ENCODE measurements around the gene ZNF512. TPM values are rescaled to one million over a fixed set of nuclear protein-coding genes. Genes with fewer than 3 reads are reported as not detected.
"Not testable (repeated sequence)": the region's sequence is repeated elsewhere in the genome, so short reads cannot be mapped to it uniquely, and the experiment has no call there.

Gene ZNF512
- total RNA-seq, 2 donors from 2014 or later: 16.8 to 62.5 TPM

DNA sequence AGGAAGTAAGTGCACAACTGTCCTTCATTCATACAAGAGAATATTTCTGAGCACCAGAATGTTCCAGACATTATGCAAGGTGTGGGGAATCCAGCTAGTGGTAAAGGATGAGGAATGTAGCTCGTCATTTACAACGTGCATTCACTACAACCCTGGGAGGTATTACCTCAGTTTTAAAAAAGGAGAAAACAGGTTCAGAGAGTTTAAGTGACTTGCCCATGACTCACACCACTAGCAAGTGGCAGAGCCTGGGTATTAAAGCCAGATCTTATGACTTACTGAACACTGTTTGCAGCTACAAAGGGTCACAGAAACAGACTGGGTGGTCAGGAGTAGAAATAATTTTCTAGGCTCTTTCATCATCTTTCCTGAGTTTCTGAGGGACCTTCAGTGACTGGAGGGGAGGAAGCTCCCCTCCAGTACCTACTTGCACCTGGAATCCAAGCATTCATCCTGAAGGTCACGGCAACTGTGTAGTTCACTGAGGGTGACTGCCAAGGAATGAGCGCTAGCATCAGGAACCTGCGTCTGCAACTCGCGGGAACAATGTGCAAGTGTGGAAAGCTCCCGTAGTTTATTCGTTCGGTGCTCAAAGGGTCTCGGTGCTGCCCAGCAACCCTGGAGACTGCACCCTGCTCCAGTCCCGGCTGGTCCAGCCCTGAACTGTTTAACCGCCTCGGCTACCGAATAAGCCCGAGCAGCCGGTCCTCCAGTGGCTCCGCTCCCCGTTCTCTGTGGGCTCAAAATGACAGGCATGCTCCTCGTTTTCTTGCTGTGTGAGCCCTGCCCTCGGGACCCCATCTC lies 45.3 kb downstream of the ZNF512 start:
- Histone ChIP-seq H3K27ac (peak overlapping the region; percentile 55 to 67), H3K36me3 (no peaks in the 10 kb centered on the region), H3K4me3 (peak overlapping the region; percentile 89), H3K27me3 (replicated peaks; ENCODE audit: insufficient read depth) (no peaks in the 10 kb centered on the region), H3K9me3 (no peaks in the 10 kb centered on the region), H3K4me1 (ENCODE audit: control insufficient read depth in 1 of 2, low read depth in 2 of 2) (peaks cover 0 to 18% of the 10 kb centered on the region in 2 donors)
- no peak for DNase-seq (ENCODE audit: low spot score)
- no peak for ATAC-seq (ENCODE audit: insufficient number of reproducible peaks, low FRiP score, low read depth)
- TF ChIP-seq, protein P1, sequence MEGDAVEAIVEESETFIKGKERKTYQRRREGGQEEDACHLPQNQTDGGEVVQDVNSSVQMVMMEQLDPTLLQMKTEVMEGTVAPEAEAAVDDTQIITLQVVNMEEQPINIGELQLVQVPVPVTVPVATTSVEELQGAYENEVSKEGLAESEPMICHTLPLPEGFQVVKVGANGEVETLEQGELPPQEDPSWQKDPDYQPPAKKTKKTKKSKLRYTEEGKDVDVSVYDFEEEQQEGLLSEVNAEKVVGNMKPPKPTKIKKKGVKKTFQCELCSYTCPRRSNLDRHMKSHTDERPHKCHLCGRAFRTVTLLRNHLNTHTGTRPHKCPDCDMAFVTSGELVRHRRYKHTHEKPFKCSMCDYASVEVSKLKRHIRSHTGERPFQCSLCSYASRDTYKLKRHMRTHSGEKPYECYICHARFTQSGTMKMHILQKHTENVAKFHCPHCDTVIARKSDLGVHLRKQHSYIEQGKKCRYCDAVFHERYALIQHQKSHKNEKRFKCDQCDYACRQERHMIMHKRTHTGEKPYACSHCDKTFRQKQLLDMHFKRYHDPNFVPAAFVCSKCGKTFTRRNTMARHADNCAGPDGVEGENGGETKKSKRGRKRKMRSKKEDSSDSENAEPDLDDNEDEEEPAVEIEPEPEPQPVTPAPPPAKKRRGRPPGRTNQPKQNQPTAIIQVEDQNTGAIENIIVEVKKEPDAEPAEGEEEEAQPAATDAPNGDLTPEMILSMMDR (IDR thresholded peaks at IDR 0.05): no peak

- Histone ChIP-seq H3K9me3 (no peaks in the 10 kb centered on the region), H3K4me1 (ENCODE audit: control insufficient read depth in 1 of 2, low read depth in 2 of 2) (peaks cover 0 to 18% of the 10 kb centered on the region in 2 donors), H3K27ac (peak within 1 kb of the TSS; percentile 55 to 67), H3K36me3 (no peaks in the 10 kb centered on the region), H3K27me3 (replicated peaks; ENCODE audit: insufficient read depth) (no peaks in the 10 kb centered on the region), H3K4me3 (peak within 1 kb of the TSS; percentile 89)
- DNase-seq (ENCODE audit: low spot score) (peak; percentile 69), ATAC-seq (ENCODE audit: insufficient number of reproducible peaks, low FRiP score, low read depth) (peak; percentile 70)
- TF ChIP-seq, protein P1 (IDR thresholded peaks at IDR 0.05): no peak
Measured at GRCh38 chr2:27628767-27629709, 46.2 kb downstream of the ZNF512 start, which contains the start of the genes CCDC121 and GPN1. Gene CCDC121 (minus strand): TSS chr2:27629012. CDS start chr2:27627799, 1,213 bp downstream. Gene GPN1 (plus strand): TSS chr2:27629050. CDS start chr2:27629059, 9 bp downstream.

GRCh38 chr2:27630257-27630656 lies 47.4 kb downstream of the ZNF512 start:
- H3K9me3 ChIP-seq; H3K27ac ChIP-seq; H3K4me3 ChIP-seq; DNase-seq (ENCODE audit: low spot score); H3K27me3 ChIP-seq (replicated peaks; ENCODE audit: insufficient read depth); ATAC-seq (ENCODE audit: insufficient number of reproducible peaks, low FRiP score, low read depth): not testable (repeated sequence)
- H3K36me3 ChIP-seq: peaks cover 11% of the 10 kb centered on the region
- H3K4me1 ChIP-seq (ENCODE audit: control insufficient read depth in 1 of 2, low read depth in 2 of 2): peaks cover 0 to 18% of the 10 kb centered on the region in 2 donors

DNA sequence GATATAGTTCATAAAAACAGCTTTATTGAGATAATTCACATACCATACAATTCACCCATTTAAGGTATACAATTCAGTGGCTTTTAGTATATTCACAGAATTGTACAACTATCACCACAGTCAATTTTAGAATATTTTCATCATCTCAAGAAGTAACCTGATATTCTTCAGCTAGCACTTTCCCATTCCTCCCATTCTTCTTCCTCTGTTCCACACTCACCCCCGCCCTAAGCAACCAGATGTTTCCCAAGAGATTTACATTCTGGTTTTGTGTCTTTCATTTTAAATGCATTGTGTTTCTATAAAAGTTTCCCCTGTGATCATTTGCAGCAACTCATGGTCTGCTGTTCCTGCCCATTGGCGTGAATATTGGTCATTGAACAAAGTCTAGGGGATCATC lies 51.4 kb downstream of the ZNF512 start:
- Histone ChIP-seq H3K4me1 (ENCODE audit: control insufficient read depth in 1 of 2, low read depth in 2 of 2) (peaks cover 0 to 8% of the 10 kb centered on the region in 2 donors), H3K27me3 (replicated peaks; ENCODE audit: insufficient read depth) (no peaks in the 10 kb centered on the region), H3K4me3 (no peak overlapping the region), H3K27ac (no peak overlapping the region), H3K9me3 (no peaks in the 10 kb centered on the region), H3K36me3 (peaks cover 32% of the 10 kb centered on the region)
- no peak for DNase-seq (ENCODE audit: low spot score)
- ATAC-seq (ENCODE audit: insufficient number of reproducible peaks, low FRiP score, low read depth): no peak
- TF ChIP-seq, protein P1 (IDR thresholded peaks at IDR 0.05): no peak

DNA sequence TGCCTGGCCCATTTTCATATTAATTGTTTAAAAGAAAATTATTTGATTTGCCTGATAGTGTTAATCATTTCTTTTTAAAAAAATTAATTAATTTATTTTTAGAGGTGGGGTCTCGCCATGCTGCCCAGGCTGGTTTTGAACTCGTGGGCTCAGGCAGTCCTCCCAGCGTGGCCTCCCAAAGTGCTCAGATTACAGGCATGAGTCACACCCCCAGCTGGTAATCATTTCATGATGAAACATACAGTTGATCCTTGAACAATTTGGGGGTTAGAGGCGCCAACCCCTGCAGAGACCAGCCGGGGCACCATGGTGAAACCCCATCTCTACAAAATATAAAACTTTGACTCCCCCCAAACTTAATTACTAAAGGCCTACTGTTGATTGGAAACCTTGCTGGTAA lies 53.9 kb downstream of the ZNF512 start:
- Histone ChIP-seq H3K4me1 (ENCODE audit: control insufficient read depth in 1 of 2, low read depth in 2 of 2) (no peaks in the 10 kb centered on the region), H3K27me3 (replicated peaks; ENCODE audit: insufficient read depth) (no peaks in the 10 kb centered on the region), H3K4me3 (no peak overlapping the region), H3K9me3 (no peaks in the 10 kb centered on the region), H3K36me3 (peaks cover 50% of the 10 kb centered on the region), H3K27ac (no peak overlapping the region)
- no peak for ATAC-seq (ENCODE audit: insufficient number of reproducible peaks, low FRiP score, low read depth)
- TF ChIP-seq, protein P1 (IDR thresholded peaks at IDR 0.05): no peak
- DNase-seq (ENCODE audit: low spot score): no peak
